WTC11 (cell line): Measurements from ENCODE around the gene CDV3. TPM values are rescaled to one million over a fixed set of nuclear protein-coding genes. Genes with fewer than 3 reads are reported as not detected.

Source experiments
- ATAC-seq: fragments of 200-7000 bp; cut with Tn5 transposase; 2 replicates; pipeline ENCODE4 v1.10.0; 2021; ENCODE audit warnings: mild to moderate bottlenecking, moderate library complexity
- CTCF ChIA-PET: fragments of 300-600 bp; sonication (Branson Sonifier 250); formaldehyde crosslinking; loops from one replicate; lab custom pipeline; 2021; ENCODE audit warnings: antibody characterized with exemption; lab: Charles Lee
- POLR2A ChIA-PET: fragments of 350-600 bp; sonication (Branson Sonifier 250); formaldehyde crosslinking; loops from one replicate; lab custom pipeline; 2021; ENCODE audit warnings: antibody characterized with exemption; lab: Charles Lee
- DNase-seq: peaks from one replicate; pipeline ENCODE4 v3.0.0; 2021; ENCODE audit warnings: low spot score
- H3K27ac Mint-ChIP-seq: 2 replicates; pipeline ENCODE4 v1.8.0; 2021; ENCODE audit warnings: mixed read lengths
- H3K27me3 Mint-ChIP-seq: 2 replicates; pipeline ENCODE4 v1.8.0; 2021; ENCODE audit warnings: low read depth, mild to moderate bottlenecking, moderate library complexity, mixed read lengths
- H3K36me3 Mint-ChIP-seq: 2 replicates; pipeline ENCODE4 v1.8.0; 2021; ENCODE audit warnings: mixed read lengths
- H3K4me1 Mint-ChIP-seq: 2 replicates; pipeline ENCODE4 v1.8.0; 2022; ENCODE audit warnings: mixed read lengths
- H3K4me3 Mint-ChIP-seq: 2 replicates; pipeline ENCODE4 v1.8.0; 2021; ENCODE audit warnings: mild to moderate bottlenecking, moderate library complexity, mixed read lengths
- H3K9me3 Mint-ChIP-seq: 2 replicates; pipeline ENCODE4 v1.8.0; 2021; ENCODE audit warnings: mixed read lengths
- CBFB ChIP-seq: sonication (generic); formaldehyde crosslinking; IDR thresholded peaks from 2 replicates; pipeline ENCODE4 v1.8.1; 2022; ENCODE audit warnings: mild to moderate bottlenecking, low read depth, missing genetic modification reagents
- E2F1 ChIP-seq: sonication (generic); formaldehyde crosslinking; IDR thresholded peaks from 2 replicates; pipeline ENCODE4 v1.8.0; 2022; ENCODE audit warnings: mild to moderate bottlenecking, missing genetic modification reagents
- FOXJ3 ChIP-seq: sonication (generic); formaldehyde crosslinking; IDR thresholded peaks from 2 replicates; pipeline ENCODE4 v1.9.0; 2021; ENCODE audit warnings: missing genetic modification reagents, mild to moderate bottlenecking, borderline replicate concordance
- FOXK1 ChIP-seq: sonication (generic); formaldehyde crosslinking; IDR thresholded peaks from 2 replicates; pipeline ENCODE4 v1.8.0; 2022; ENCODE audit warnings: mild to moderate bottlenecking, moderate library complexity, missing genetic modification reagents
- IRF1 ChIP-seq: sonication (generic); formaldehyde crosslinking; IDR thresholded peaks from 2 replicates; pipeline ENCODE4 v1.8.0; 2023; ENCODE audit warnings: missing genetic modification reagents
- IRF2 ChIP-seq: sonication (generic); formaldehyde crosslinking; IDR thresholded peaks from 2 replicates; pipeline ENCODE4 v1.8.0; 2022; ENCODE audit warnings: low read depth, missing genetic modification reagents, borderline replicate concordance
- SOX15 ChIP-seq: fragments of 250-450 bp; sonication (Bioruptor Pico); IDR thresholded peaks from 2 replicates; pipeline ENCODE4 v1.9.0; 2021; ENCODE audit warnings: mild to moderate bottlenecking
- TEAD1 ChIP-seq: sonication (generic); formaldehyde crosslinking; IDR thresholded peaks from 2 replicates; pipeline ENCODE4 v1.8.0; 2022; ENCODE audit warnings: mild to moderate bottlenecking, missing genetic modification reagents
- ZNF532 ChIP-seq: fragments of 250-450 bp; sonication (Bioruptor Pico); IDR thresholded peaks from 2 replicates; pipeline ENCODE4 v1.9.0; 2021; ENCODE audit warnings: mild to moderate bottlenecking, borderline replicate concordance
- total RNA-seq: library from RNA; stranded (reverse); gene quantifications from 3 replicates; pipeline ENCODE4 v1.2.3, GENCODE V29; 2021
- TF ChIP-seq, protein P1 (sequence below): sonication (generic); formaldehyde crosslinking; IDR thresholded peaks from 2 replicates; pipeline ENCODE4 v1.8.0; 2023; ENCODE audit warnings: mild to moderate bottlenecking, missing genetic modification reagents
- TF ChIP-seq, protein P2 (sequence below): sonication (generic); formaldehyde crosslinking; IDR thresholded peaks from 2 replicates; pipeline ENCODE4 v1.8.1; 2022; ENCODE audit warnings: missing genetic modification reagents, borderline replicate concordance
- TF ChIP-seq, protein P3 (sequence below): fragments of 200-600 bp; IDR thresholded peaks from 2 replicates; pipeline ENCODE4 v1.8.0; 2022; ENCODE audit warnings: antibody characterized with exemption
- TF ChIP-seq, protein P4 (sequence below): sonication (generic); formaldehyde crosslinking; IDR thresholded peaks from 2 replicates; pipeline ENCODE4 v1.8.1; 2023; ENCODE audit warnings: mild to moderate bottlenecking, missing genetic modification reagents, moderate library complexity
- TF ChIP-seq, protein P5 (sequence below): sonication (generic); formaldehyde crosslinking; IDR thresholded peaks from 2 replicates; pipeline ENCODE4 v1.8.1; 2023; ENCODE audit warnings: mild to moderate bottlenecking, missing genetic modification reagents
- TF ChIP-seq, protein P6 (sequence below): fragments of 250-450 bp; sonication (Bioruptor Pico); IDR thresholded peaks from 2 replicates; pipeline ENCODE4 v1.9.0; 2021; ENCODE audit warnings: mild to moderate bottlenecking

CDV3 gene
- total RNA-seq, 1 experiment from 2014 or later, result 162 TPM

DNA sequence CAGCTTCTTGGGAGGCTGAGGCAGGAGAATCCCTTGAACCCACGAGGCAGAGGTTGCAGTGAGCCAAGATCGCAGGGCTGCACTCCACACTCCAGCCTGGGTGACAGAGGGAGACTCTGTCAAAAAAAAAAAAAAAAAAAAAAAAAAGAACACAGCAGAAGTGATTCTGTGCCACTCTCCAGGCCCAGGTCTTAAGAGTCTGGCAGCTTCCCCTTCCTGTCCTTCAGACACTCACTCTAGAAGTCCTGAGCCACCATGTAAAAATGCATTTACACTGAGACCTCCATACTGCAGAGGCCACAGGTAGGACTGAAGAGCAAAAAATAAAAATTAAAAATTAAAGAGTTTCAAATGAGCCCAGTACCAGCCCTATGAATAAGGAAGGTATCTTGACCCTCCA is 11.8 kb upstream of the CDV3 start (continued):
- TF ChIP-seq, protein P1, sequence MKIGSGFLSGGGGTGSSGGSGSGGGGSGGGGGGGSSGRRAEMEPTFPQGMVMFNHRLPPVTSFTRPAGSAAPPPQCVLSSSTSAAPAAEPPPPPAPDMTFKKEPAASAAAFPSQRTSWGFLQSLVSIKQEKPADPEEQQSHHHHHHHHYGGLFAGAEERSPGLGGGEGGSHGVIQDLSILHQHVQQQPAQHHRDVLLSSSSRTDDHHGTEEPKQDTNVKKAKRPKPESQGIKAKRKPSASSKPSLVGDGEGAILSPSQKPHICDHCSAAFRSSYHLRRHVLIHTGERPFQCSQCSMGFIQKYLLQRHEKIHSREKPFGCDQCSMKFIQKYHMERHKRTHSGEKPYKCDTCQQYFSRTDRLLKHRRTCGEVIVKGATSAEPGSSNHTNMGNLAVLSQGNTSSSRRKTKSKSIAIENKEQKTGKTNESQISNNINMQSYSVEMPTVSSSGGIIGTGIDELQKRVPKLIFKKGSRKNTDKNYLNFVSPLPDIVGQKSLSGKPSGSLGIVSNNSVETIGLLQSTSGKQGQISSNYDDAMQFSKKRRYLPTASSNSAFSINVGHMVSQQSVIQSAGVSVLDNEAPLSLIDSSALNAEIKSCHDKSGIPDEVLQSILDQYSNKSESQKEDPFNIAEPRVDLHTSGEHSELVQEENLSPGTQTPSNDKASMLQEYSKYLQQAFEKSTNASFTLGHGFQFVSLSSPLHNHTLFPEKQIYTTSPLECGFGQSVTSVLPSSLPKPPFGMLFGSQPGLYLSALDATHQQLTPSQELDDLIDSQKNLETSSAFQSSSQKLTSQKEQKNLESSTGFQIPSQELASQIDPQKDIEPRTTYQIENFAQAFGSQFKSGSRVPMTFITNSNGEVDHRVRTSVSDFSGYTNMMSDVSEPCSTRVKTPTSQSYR (CRISPR knock-in tag), result no peak
- no peak for TF ChIP-seq IRF1 (CRISPR knock-in tag)
- TF ChIP-seq, all 79 proteins: peak for 0

DNA sequence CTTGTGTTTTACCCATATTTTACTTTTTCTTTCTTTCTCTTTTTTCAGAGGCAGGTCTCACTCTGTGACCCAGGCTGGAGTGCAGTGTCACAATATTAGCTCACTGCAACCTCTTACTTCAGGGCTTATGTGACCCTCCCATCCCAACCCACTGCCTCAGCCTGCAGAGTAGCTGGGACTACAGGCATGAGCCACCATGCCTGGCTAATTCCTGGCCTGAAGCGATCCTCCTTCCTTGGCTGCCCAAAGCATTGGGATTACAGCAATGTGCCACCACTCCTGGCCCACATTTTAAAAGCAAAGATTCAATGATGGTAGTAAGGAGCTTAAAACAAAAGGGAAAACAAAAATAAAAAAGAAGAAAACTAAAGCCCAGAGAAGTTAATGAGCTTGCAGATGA is 11.1 kb upstream of the CDV3 start:
- H3K27ac Mint-ChIP-seq, result no peak overlapping the region
- no peaks in the 10 kb centered on the region for H3K4me1 Mint-ChIP-seq
- POLR2A ChIA-PET, result interaction anchor here (0.9 kb wide), 1 partner anchor 11 kb away, joined by 3 read pairs; the partner anchor contains the start of gene CDV3
- no peaks in the 10 kb centered on the region for H3K27me3 Mint-ChIP-seq
- H3K36me3 Mint-ChIP-seq, result no peaks in the 10 kb centered on the region
- no peaks in the 10 kb centered on the region for H3K9me3 Mint-ChIP-seq
- H3K4me3 Mint-ChIP-seq, result no peak overlapping the region
- DNase-seq (no peak), ATAC-seq (no peak)
- CTCF ChIA-PET, result interaction anchor here (1.0 kb wide), 1 partner anchor 11 kb away, joined by 5 read pairs; the partner anchor contains the start of gene CDV3
- TF ChIP-seq SOX15, result no peak
- TF ChIP-seq, protein P2, sequence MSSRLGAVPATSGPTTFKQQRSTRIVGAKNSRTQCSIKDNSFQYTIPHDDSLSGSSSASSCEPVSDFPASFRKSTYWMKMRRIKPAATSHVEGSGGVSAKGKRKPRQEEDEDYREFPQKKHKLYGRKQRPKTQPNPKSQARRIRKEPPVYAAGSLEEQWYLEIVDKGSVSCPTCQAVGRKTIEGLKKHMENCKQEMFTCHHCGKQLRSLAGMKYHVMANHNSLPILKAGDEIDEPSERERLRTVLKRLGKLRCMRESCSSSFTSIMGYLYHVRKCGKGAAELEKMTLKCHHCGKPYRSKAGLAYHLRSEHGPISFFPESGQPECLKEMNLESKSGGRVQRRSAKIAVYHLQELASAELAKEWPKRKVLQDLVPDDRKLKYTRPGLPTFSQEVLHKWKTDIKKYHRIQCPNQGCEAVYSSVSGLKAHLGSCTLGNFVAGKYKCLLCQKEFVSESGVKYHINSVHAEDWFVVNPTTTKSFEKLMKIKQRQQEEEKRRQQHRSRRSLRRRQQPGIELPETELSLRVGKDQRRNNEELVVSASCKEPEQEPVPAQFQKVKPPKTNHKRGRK, result no peak
- TF ChIP-seq CBFB (CRISPR knock-in tag), result no peak
- TF ChIP-seq FOXJ3 (CRISPR knock-in tag), result no peak
- no peak for TF ChIP-seq TEAD1 (CRISPR knock-in tag)
- TF ChIP-seq, protein P3, sequence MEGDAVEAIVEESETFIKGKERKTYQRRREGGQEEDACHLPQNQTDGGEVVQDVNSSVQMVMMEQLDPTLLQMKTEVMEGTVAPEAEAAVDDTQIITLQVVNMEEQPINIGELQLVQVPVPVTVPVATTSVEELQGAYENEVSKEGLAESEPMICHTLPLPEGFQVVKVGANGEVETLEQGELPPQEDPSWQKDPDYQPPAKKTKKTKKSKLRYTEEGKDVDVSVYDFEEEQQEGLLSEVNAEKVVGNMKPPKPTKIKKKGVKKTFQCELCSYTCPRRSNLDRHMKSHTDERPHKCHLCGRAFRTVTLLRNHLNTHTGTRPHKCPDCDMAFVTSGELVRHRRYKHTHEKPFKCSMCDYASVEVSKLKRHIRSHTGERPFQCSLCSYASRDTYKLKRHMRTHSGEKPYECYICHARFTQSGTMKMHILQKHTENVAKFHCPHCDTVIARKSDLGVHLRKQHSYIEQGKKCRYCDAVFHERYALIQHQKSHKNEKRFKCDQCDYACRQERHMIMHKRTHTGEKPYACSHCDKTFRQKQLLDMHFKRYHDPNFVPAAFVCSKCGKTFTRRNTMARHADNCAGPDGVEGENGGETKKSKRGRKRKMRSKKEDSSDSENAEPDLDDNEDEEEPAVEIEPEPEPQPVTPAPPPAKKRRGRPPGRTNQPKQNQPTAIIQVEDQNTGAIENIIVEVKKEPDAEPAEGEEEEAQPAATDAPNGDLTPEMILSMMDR, result no peak
- no peak for TF ChIP-seq ZNF532
- TF ChIP-seq, protein P4, sequence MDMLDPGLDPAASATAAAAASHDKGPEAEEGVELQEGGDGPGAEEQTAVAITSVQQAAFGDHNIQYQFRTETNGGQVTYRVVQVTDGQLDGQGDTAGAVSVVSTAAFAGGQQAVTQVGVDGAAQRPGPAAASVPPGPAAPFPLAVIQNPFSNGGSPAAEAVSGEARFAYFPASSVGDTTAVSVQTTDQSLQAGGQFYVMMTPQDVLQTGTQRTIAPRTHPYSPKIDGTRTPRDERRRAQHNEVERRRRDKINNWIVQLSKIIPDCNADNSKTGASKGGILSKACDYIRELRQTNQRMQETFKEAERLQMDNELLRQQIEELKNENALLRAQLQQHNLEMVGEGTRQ (CRISPR knock-in tag), result no peak
- no peak for TF ChIP-seq E2F1
- TF ChIP-seq, protein P5, sequence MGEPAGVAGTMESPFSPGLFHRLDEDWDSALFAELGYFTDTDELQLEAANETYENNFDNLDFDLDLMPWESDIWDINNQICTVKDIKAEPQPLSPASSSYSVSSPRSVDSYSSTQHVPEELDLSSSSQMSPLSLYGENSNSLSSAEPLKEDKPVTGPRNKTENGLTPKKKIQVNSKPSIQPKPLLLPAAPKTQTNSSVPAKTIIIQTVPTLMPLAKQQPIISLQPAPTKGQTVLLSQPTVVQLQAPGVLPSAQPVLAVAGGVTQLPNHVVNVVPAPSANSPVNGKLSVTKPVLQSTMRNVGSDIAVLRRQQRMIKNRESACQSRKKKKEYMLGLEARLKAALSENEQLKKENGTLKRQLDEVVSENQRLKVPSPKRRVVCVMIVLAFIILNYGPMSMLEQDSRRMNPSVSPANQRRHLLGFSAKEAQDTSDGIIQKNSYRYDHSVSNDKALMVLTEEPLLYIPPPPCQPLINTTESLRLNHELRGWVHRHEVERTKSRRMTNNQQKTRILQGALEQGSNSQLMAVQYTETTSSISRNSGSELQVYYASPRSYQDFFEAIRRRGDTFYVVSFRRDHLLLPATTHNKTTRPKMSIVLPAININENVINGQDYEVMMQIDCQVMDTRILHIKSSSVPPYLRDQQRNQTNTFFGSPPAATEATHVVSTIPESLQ, result no peak
- TF ChIP-seq, protein P6, sequence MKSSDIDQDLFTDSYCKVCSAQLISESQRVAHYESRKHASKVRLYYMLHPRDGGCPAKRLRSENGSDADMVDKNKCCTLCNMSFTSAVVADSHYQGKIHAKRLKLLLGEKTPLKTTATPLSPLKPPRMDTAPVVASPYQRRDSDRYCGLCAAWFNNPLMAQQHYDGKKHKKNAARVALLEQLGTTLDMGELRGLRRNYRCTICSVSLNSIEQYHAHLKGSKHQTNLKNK (CRISPR knock-in tag), result no peak
- no peak for TF ChIP-seq IRF2
- TF ChIP-seq FOXK1 (CRISPR knock-in tag), result no peak
